K562 (cell line): ENCODE data around the gene ELMO1. TPM values are rescaled to one million over a fixed set of nuclear protein-coding genes. Genes with fewer than 3 reads are reported as not detected.
A peak's percentile ranks its signal among the peaks of the same experiment; 100 is the strongest.

Experiments
- ARHGAP35 ChIP-seq: fragments of 450-650 bp; IDR thresholded peaks from 2 replicates; pipeline ENCODE4 v1.6.1; 2018; ENCODE audit not compliant: partially characterized antibody
- BACH1 ChIP-seq: fragments of 200-800 bp; sonication (Bioruptor generic); IDR thresholded peaks from 2 replicates; pipeline ENCODE4 v1.6.1; 2016; ENCODE audit warnings: missing genetic modification characterization, missing compliant biosample characterization
- CTBP1 ChIP-seq: fragments of 450-650 bp; IDR thresholded peaks from 2 replicates; pipeline ENCODE4 v1.6.1; 2016; ENCODE audit warnings: borderline replicate concordance
- FOXK2 ChIP-seq, 2 experiments: fragments of 450-650 bp; IDR thresholded peaks in 1 of 2; conservative IDR thresholded peaks in 1 of 2; 2 replicates each; pipeline ENCODE4 v1.6.1; 2016; ENCODE audit warnings: low read depth in 2 of 2, mild to moderate bottlenecking in 1 of 2
- MYC ChIP-seq, 2 experiments: fragments of 250-450 bp in 1 of 2; sonication (Bioruptor Pico) in 1 of 2; IDR thresholded peaks; 2 replicates each; pipeline versions ENCODE4 v1.5.1 to v1.6.1; 2012 to 2021; ENCODE audit warnings: low read depth in 2 of 2, borderline replicate concordance in 1 of 2, improper control_type of control experiment in 1 of 2, low read length in 1 of 2, mild to moderate bottlenecking in 1 of 2, moderate library complexity in 1 of 2
- NR0B1 ChIP-seq: fragments of 450-650 bp; IDR thresholded peaks from one replicate; pipeline ENCODE4 v1.6.1; 2018; ENCODE audit warnings: mild to moderate bottlenecking, moderate library complexity; ENCODE audit not compliant: partially characterized antibody
- RBM14 ChIP-seq: fragments of 200-400 bp; formaldehyde crosslinking; IDR thresholded peaks from 2 replicates; pipeline ENCODE4 v1.6.1; 2018; ENCODE audit warnings: low read depth, mild to moderate bottlenecking, low read length, moderate library complexity, borderline replicate concordance; ENCODE audit not compliant: insufficient read depth
- RBM25 ChIP-seq: fragments of 200-400 bp; formaldehyde crosslinking; IDR thresholded peaks from 2 replicates; pipeline ENCODE4 v1.6.1; 2018; ENCODE audit warnings: low read length, low read depth, moderate library complexity; ENCODE audit not compliant: severe bottlenecking
- SOX6 ChIP-seq: fragments of 450-650 bp; IDR thresholded peaks from 2 replicates; pipeline ENCODE4 v1.6.1; 2014; ENCODE audit warnings: mild to moderate bottlenecking
- SRSF9 ChIP-seq: fragments of 200-400 bp; formaldehyde crosslinking; IDR thresholded peaks from 2 replicates; pipeline ENCODE4 v1.6.1; 2017; ENCODE audit warnings: low read depth, low read length, borderline replicate concordance
- TBP ChIP-seq: optimal IDR thresholded peaks from 2 replicates; pipeline ENCODE3; 2011; ENCODE audit warnings: low read depth, low read length, improper control_type of control experiment
- TCF3 ChIP-seq: sonication (generic); formaldehyde crosslinking; IDR thresholded peaks from 2 replicates; pipeline ENCODE4 v1.4.0; 2020; ENCODE audit warnings: mild to moderate bottlenecking, missing genetic modification reagents
- TEAD2 ChIP-seq: fragments of 450-650 bp; IDR thresholded peaks from 2 replicates; pipeline ENCODE4 v1.6.1; 2016; ENCODE audit warnings: missing genetic modification characterization, control low read depth, missing compliant biosample characterization
- ZBED1 ChIP-seq: IDR thresholded peaks from 2 replicates; pipeline ENCODE4 v1.6.1; 2014
- ZKSCAN8 ChIP-seq: fragments of 200-800 bp; sonication (Bioruptor generic); IDR thresholded peaks from 2 replicates; pipeline ENCODE4 v1.6.1; 2016; ENCODE audit warnings: missing genetic modification characterization, missing compliant biosample characterization
- ZNF184 ChIP-seq: sonication (generic); formaldehyde crosslinking; IDR thresholded peaks from 2 replicates; pipeline ENCODE4 v1.5.0; 2020; ENCODE audit warnings: missing genetic modification reagents
- ZNF280B ChIP-seq: fragments of 250-450 bp; sonication (Bioruptor Pico); IDR thresholded peaks from 2 replicates; pipeline ENCODE4 v1.5.1; 2021; ENCODE audit warnings: mild to moderate bottlenecking
- ZNF717 ChIP-seq: fragments of 250-450 bp; sonication (Bioruptor Pico); IDR thresholded peaks from 2 replicates; pipeline ENCODE4 v1.5.0; 2021
- polyA plus RNA-seq, 8 experiments: library from polyadenylated mRNA; depleted of rRNA in 4 of 8; stranded (reverse) in 5 of 8; unstranded in 3 of 8; fragments of >200 nt; fragmentation: Nextera tagmentation in 2 of 8; fragmentation: Illumina TruSeq in 1 of 8; extraction: Ambion mirVana in 2 of 8; extraction: Trizol in 1 of 8; gene quantifications; 2 replicates each; pipeline versions ENCODE4 v1.2.1 to v1.2.3, GENCODE V29; 2011 to 2014; ENCODE audit warnings: inconsistent platforms in 1 of 8, missing spikeins in 1 of 8
- total RNA-seq, 7 experiments: library from RNA; depleted of rRNA in 6 of 7; stranded (reverse); fragments of >200 nt in 6 of 7; fragmentation: Illumina TruSeq in 2 of 7; extraction: Trizol in 2 of 7; gene quantifications; 2 replicates each; pipeline versions ENCODE4 v1.2.1 to v1.2.3, GENCODE V29; 2011 to 2021; ENCODE audit warnings: low replicate concordance in 1 of 7
- TF ChIP-seq, protein P1 (sequence below), 2 experiments: IDR thresholded peaks in 1 of 2; conservative IDR thresholded peaks in 1 of 2; 2 replicates each; pipeline ENCODE4 v1.6.1; 2016; ENCODE audit warnings: low read depth in 2 of 2, mild to moderate bottlenecking in 1 of 2, missing compliant biosample characterization in 1 of 2, missing genetic modification characterization in 1 of 2, moderate library complexity in 1 of 2
- TF ChIP-seq, protein P2 (sequence below): IDR thresholded peaks from 3 replicates; pipeline ENCODE4 v1.6.1; 2011; ENCODE audit warnings: borderline replicate concordance, mild to moderate bottlenecking; ENCODE audit not compliant: insufficient read length, insufficient read depth

ELMO1 gene
- total and polyA plus RNA-seq, 9 of the 15 experiments (the other 6 are each of a cell fraction or from before 2014, with no cell fraction given), result 0.36 to 7.2 (median 3.6) TPM

DNA sequence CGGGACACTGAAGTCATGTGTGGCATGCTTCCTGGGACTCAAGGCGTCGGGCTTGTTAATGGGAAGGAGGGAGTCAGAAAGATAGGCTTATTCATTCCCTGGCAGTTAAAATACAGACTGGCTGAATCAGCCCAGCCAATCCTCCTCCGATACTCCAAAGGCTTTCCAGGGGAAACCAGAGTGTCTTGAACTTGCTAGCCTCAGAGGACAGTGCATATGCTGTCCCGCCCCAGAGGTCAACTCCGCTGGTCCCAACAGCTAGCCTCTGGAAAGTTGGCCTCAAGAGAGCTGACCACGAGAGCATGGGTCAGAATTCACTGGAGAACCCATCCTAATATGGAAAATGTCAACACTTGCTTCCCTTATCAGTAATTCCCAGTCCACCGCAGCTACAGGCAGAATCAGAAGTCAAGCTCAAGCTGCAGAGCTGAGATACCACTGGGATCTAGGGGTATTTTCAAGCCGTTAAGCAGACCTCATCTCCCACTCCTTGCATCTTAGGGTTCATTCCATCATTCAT is 43.0 kb downstream of the ELMO1 start (continued):
- TF ChIP-seq, protein P1, sequence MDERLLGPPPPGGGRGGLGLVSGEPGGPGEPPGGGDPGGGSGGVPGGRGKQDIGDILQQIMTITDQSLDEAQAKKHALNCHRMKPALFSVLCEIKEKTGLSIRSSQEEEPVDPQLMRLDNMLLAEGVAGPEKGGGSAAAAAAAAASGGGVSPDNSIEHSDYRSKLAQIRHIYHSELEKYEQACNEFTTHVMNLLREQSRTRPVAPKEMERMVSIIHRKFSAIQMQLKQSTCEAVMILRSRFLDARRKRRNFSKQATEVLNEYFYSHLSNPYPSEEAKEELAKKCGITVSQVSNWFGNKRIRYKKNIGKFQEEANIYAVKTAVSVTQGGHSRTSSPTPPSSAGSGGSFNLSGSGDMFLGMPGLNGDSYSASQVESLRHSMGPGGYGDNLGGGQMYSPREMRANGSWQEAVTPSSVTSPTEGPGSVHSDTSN (CRISPR knock-in tag; IDR thresholded peaks at IDR 0.05; ENCODE audit: low read depth), result no peak
- TF ChIP-seq, protein P1 (tag; conservative IDR thresholded peaks at IDR 0.05; ENCODE audit: low read depth), result 0 out of 2 replicates have a peak, but pooled peaks have one; percentile 20
- TF ChIP-seq ZKSCAN8 (CRISPR knock-in tag) (peak; percentile 81; the same call in 1 of the 2 replicates), FOXK2 (conservative IDR thresholded peaks at IDR 0.05 in 1 of 2, IDR thresholded peaks at IDR 0.05 in 1 of 2; ENCODE audit: low read depth in 2 of 2) (peak in 1 of 2 experiments; percentile 38; a peak in 1 of 4 replicates), RBM25 (no peak), ZNF280B (CRISPR knock-in tag) (no peak), MYC (IDR thresholded peaks at IDR 0.05; ENCODE audit: low read depth, low read length) (peak; percentile 54; the same call in 1 of the 2 replicates), MYC (CRISPR knock-in tag; IDR thresholded peaks at IDR 0.05; ENCODE audit: borderline replicate concordance, low read depth) (no peak), TCF3 (CRISPR knock-in tag) (peak; percentile 78), SOX6 (peak; percentile 81), CTBP1 (peak; percentile 67; the same call in 1 of the 2 replicates), BACH1 (no peak), SRSF9 (no peak), NR0B1 (no peak), TBP (no peak), ARHGAP35 (no peak), ZNF717 (no peak), TEAD2 (tag) (no peak), RBM14 (no peak), ZNF184 (CRISPR knock-in tag) (no peak), ZBED1 (no peak)
- TF ChIP-seq, protein P2, sequence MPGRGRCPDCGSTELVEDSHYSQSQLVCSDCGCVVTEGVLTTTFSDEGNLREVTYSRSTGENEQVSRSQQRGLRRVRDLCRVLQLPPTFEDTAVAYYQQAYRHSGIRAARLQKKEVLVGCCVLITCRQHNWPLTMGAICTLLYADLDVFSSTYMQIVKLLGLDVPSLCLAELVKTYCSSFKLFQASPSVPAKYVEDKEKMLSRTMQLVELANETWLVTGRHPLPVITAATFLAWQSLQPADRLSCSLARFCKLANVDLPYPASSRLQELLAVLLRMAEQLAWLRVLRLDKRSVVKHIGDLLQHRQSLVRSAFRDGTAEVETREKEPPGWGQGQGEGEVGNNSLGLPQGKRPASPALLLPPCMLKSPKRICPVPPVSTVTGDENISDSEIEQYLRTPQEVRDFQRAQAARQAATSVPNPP, result no peak
